Hepatocyte (in vitro differentiated cells): ENCODE data around the gene PPID. TPM values are rescaled to one million over a fixed set of nuclear protein-coding genes. Genes with fewer than 3 reads are reported as not detected.
"Not testable (repeated sequence)": the region's sequence is repeated elsewhere in the genome, so short reads cannot be mapped to it uniquely, and the experiment has no call there.

Experiments used
- DNase-seq: peaks from one replicate; pipeline ENCODE4 v3.0.0-alpha.2; 2016; ENCODE audit warnings: low spot score
- H2AFZ ChIP-seq: fragments of 200-600 bp; sonication (generic); 2 replicates; pipeline ENCODE4 v1.6.0; 2016; ENCODE audit warnings: antibody characterized with exemption, mild to moderate bottlenecking
- H3K27ac ChIP-seq: fragments of 200-600 bp; sonication (generic); 2 replicates; pipeline ENCODE4 v1.5.1; 2016; ENCODE audit warnings: mild to moderate bottlenecking
- H3K27me3 ChIP-seq: fragments of 200-600 bp; sonication (generic); 2 replicates; pipeline ENCODE4 v1.6.1; 2016
- H3K36me3 ChIP-seq: fragments of 200-600 bp; sonication (generic); replicated peaks from 2 replicates; pipeline ENCODE4 v1.5.1; 2016; ENCODE audit warnings: low read depth; ENCODE audit not compliant: insufficient read depth
- H3K4me1 ChIP-seq: fragments of 200-600 bp; sonication (generic); 2 replicates; pipeline ENCODE4 v1.5.1; 2016; ENCODE audit warnings: mild to moderate bottlenecking, moderate library complexity; ENCODE audit not compliant: insufficient read depth
- H3K4me2 ChIP-seq: fragments of 200-600 bp; sonication (generic); 2 replicates; pipeline ENCODE4 v1.6.0; 2016
- H3K4me3 ChIP-seq: fragments of 200-600 bp; sonication (generic); 2 replicates; pipeline ENCODE4 v1.5.1; 2016; ENCODE audit warnings: mild to moderate bottlenecking
- H3K79me2 ChIP-seq: fragments of 200-600 bp; sonication (generic); 2 replicates; pipeline ENCODE4 v1.6.0; 2017; ENCODE audit warnings: mild to moderate bottlenecking
- H3K9me2 ChIP-seq: fragments of 200-600 bp; sonication (generic); replicated peaks from 2 replicates; pipeline ENCODE4 v1.6.0; 2017; ENCODE audit warnings: mild to moderate bottlenecking; ENCODE audit not compliant: insufficient read depth
- H3K9me3 ChIP-seq: fragments of 200-600 bp; sonication (generic); 2 replicates; pipeline ENCODE4 v1.5.1; 2016; ENCODE audit warnings: low read depth, mild to moderate bottlenecking
- H4K20me1 ChIP-seq: fragments of 200-600 bp; sonication (generic); 2 replicates; pipeline ENCODE4 v1.6.0; 2016; ENCODE audit warnings: mild to moderate bottlenecking; ENCODE audit not compliant: insufficient read depth, poor library complexity, severe bottlenecking
- EZH2 ChIP-seq: fragments of 200-600 bp; sonication (generic); IDR thresholded peaks from 2 replicates; pipeline ENCODE4 v1.6.1; 2016; ENCODE audit warnings: antibody characterized with exemption, mild to moderate bottlenecking, borderline replicate concordance
- EZH2phosphoT487 ChIP-seq: fragments of 200-600 bp; sonication (generic); IDR thresholded peaks from one replicate; pipeline ENCODE4 v1.6.1; 2018; ENCODE audit warnings: antibody characterized with exemption, mild to moderate bottlenecking, low read depth, moderate library complexity; ENCODE audit not compliant: unreplicated experiment, severe bottlenecking
- WGBS: methylation state at CpG from one replicate; pipeline ENCODE4 v1.1.6; 2016; ENCODE audit warnings: low lambda C conversion rate; ENCODE audit errors: missing lambda C conversion rate; 5-methylcytosine and 5-hydroxymethylcytosine counted together
- polyA plus RNA-seq: library from polyadenylated mRNA; unstranded; fragments of >200 nt; fragmentation: Nextera tagmentation; extraction: Ambion mirVana; gene quantifications from 2 replicates; pipeline ENCODE4 v1.2.1, GENCODE V29; 2016
- total RNA-seq: library from RNA; depleted of rRNA; stranded (reverse); fragments of >200 nt; gene quantifications from 2 replicates; pipeline ENCODE4 v1.2.3, GENCODE V29; 2014
- TF ChIP-seq, protein P1 (sequence below): fragments of 200-600 bp; sonication (generic); IDR thresholded peaks from 2 replicates; pipeline ENCODE4 v1.5.1; 2016; ENCODE audit warnings: antibody characterized with exemption, mild to moderate bottlenecking; ENCODE audit not compliant: poor library complexity

PPID gene
- total and polyA plus RNA-seq, 2 experiments from 2014 or later: 41.2 to 49.3 TPM

GRCh38 chr4:158766434-158767044, 43.3 kb upstream of the PPID start:
- H3K9me3 ChIP-seq: no peaks in the 10 kb centered on the region
- H2AFZ ChIP-seq: no peak overlapping the region
- H3K4me3 ChIP-seq: no peak overlapping the region
- 87% methylated on average over 6 of the region's 6 CpGs for WGBS
- no peak overlapping the region for H3K27ac ChIP-seq
- no peaks in the 10 kb centered on the region for H4K20me1 ChIP-seq
- no peaks in the 10 kb centered on the region for H3K9me2 ChIP-seq
- no peak for TF ChIP-seq EZH2phosphoT487
- no peak for DNase-seq
- H3K79me2 ChIP-seq: peaks cover 21% of the 10 kb centered on the region
- H3K4me2 ChIP-seq: no peak overlapping the region
- no peaks in the 10 kb centered on the region for H3K36me3 ChIP-seq
- peaks cover 7% of the 10 kb centered on the region for H3K4me1 ChIP-seq
- no peaks in the 10 kb centered on the region for H3K27me3 ChIP-seq

GRCh38 chr4:158763462-158763861, 40.3 kb upstream of the PPID start:
- Histone ChIP-seq H3K79me2 (no peaks in the 10 kb centered on the region), H3K4me1 (no peaks in the 10 kb centered on the region), H3K4me2 (no peak overlapping the region), H3K4me3 (no peak overlapping the region), H3K27me3 (no peaks in the 10 kb centered on the region), H3K9me3 (no peaks in the 10 kb centered on the region), H3K27ac (no peak overlapping the region), H4K20me1 (no peaks in the 10 kb centered on the region), H2AFZ (no peak overlapping the region), H3K9me2 (no peaks in the 10 kb centered on the region), H3K36me3 (no peaks in the 10 kb centered on the region)
- DNase-seq: no peak
- WGBS: 45% methylated on average over 2 of the region's 2 CpGs
- TF ChIP-seq EZH2 (no peak), EZH2phosphoT487 (no peak)
- TF ChIP-seq, protein P1, sequence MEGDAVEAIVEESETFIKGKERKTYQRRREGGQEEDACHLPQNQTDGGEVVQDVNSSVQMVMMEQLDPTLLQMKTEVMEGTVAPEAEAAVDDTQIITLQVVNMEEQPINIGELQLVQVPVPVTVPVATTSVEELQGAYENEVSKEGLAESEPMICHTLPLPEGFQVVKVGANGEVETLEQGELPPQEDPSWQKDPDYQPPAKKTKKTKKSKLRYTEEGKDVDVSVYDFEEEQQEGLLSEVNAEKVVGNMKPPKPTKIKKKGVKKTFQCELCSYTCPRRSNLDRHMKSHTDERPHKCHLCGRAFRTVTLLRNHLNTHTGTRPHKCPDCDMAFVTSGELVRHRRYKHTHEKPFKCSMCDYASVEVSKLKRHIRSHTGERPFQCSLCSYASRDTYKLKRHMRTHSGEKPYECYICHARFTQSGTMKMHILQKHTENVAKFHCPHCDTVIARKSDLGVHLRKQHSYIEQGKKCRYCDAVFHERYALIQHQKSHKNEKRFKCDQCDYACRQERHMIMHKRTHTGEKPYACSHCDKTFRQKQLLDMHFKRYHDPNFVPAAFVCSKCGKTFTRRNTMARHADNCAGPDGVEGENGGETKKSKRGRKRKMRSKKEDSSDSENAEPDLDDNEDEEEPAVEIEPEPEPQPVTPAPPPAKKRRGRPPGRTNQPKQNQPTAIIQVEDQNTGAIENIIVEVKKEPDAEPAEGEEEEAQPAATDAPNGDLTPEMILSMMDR: no peak

DNA sequence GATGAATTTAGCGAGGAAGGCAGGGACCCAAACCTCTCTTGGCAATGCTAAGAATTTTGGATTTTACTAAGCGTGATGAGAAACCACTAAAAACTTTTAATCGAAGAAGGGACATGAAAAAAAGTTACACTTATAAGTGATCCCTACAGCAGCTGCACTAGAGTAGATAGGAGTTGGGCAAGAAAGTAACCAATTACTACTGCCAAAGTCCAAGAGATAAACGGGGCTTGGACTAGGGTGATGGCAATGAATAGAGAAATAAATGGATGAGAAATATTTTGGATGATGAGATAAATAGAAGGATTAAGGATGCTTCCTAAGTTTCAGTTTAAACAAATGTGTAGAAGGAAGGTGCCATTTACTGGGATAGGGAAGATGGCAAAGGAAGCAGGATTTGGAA, 39.4 kb upstream of the PPID start:
- Histone ChIP-seq H3K9me2 (no peaks in the 10 kb centered on the region), H3K4me3 (no peak overlapping the region), H2AFZ (no peak overlapping the region), H3K36me3 (no peaks in the 10 kb centered on the region), H3K4me2 (no peak overlapping the region), H3K4me1 (no peaks in the 10 kb centered on the region), H3K27ac (no peak overlapping the region), H3K9me3 (no peaks in the 10 kb centered on the region), H3K27me3 (no peaks in the 10 kb centered on the region), H3K79me2 (no peaks in the 10 kb centered on the region), H4K20me1 (no peaks in the 10 kb centered on the region)
- 79% methylated on average over 4 of the region's 4 CpGs for WGBS
- DNase-seq: no peak
- TF ChIP-seq EZH2: no peak
- TF ChIP-seq, protein P1: no peak
- no peak for TF ChIP-seq EZH2phosphoT487

DNA sequence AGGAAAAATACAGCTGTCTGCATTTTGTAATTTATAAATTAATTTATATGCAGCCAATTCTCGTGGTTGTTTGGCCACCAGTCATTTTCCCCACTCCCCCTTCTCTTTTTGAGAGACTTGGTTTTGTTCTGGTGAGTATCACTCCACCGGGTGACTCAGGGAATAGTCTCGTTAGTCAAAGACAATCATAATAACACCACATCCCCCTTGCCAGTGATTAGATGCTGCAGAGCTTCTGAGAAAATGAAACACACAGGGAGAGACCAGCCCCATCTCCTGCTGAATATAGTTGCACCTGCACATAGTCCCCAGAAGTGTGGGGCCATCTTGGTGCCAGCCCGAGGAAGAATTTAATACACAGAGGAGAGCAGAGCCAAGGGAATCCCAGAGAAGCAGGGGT, 37.7 kb upstream of the PPID start:
- no peaks in the 10 kb centered on the region for H3K36me3 ChIP-seq
- H3K79me2 ChIP-seq: no peaks in the 10 kb centered on the region
- 85% methylated on average over 4 of the region's 4 CpGs for WGBS
- H3K4me1 ChIP-seq: no peaks in the 10 kb centered on the region
- H3K4me2 ChIP-seq: no peak overlapping the region
- H3K27ac ChIP-seq: no peak overlapping the region
- no peaks in the 10 kb centered on the region for H3K9me2 ChIP-seq
- H3K4me3 ChIP-seq: no peak overlapping the region
- H4K20me1 ChIP-seq: no peaks in the 10 kb centered on the region
- no peaks in the 10 kb centered on the region for H3K9me3 ChIP-seq
- no peaks in the 10 kb centered on the region for H3K27me3 ChIP-seq
- no peak for DNase-seq
- H2AFZ ChIP-seq: no peak overlapping the region
- no peak for TF ChIP-seq EZH2
- no peak for TF ChIP-seq EZH2phosphoT487
- TF ChIP-seq, protein P1: no peak

DNA sequence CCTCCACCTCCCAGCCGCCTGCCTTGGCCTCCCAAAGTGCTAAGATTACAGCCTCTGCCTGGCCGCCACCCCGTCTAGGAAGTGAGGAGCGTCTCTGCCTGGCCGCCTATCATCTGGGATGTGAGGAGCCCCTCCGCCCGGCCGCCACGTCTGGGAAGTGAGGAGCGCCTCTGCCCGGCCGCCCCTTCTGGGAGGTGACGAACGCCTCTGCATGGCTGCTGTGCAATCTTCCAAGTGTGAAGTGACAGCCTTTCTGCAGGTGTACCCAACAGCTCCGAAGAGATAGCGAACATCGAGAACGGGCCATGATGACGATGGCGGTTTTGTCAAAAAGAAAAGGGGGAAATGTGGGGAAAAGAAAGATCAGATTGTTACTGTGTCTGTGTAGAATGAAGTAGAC, 36.3 kb upstream of the PPID start:
- H3K36me3 ChIP-seq, H2AFZ ChIP-seq, H3K79me2 ChIP-seq, H3K27ac ChIP-seq, H3K9me3 ChIP-seq, H3K4me3 ChIP-seq, H3K9me2 ChIP-seq, H3K4me2 ChIP-seq, H4K20me1 ChIP-seq, H3K4me1 ChIP-seq, DNase-seq, H3K27me3 ChIP-seq: not testable (repeated sequence)
- whole genome bisulfite sequencing: 96% methylated on average over 19 of the region's 20 CpGs
